CD4-positive, alpha-beta T cell treated with Interleukin-4 for 1 hour (primary cell): ENCODE results near the gene PRKG2.

ENCODE experiments used
- DNase-seq, 2 donors: peaks; one replicate each; pipeline ENCODE4 v3.0.0-alpha.2; 2020 to 2022

The PRKG2 gene

DNA sequence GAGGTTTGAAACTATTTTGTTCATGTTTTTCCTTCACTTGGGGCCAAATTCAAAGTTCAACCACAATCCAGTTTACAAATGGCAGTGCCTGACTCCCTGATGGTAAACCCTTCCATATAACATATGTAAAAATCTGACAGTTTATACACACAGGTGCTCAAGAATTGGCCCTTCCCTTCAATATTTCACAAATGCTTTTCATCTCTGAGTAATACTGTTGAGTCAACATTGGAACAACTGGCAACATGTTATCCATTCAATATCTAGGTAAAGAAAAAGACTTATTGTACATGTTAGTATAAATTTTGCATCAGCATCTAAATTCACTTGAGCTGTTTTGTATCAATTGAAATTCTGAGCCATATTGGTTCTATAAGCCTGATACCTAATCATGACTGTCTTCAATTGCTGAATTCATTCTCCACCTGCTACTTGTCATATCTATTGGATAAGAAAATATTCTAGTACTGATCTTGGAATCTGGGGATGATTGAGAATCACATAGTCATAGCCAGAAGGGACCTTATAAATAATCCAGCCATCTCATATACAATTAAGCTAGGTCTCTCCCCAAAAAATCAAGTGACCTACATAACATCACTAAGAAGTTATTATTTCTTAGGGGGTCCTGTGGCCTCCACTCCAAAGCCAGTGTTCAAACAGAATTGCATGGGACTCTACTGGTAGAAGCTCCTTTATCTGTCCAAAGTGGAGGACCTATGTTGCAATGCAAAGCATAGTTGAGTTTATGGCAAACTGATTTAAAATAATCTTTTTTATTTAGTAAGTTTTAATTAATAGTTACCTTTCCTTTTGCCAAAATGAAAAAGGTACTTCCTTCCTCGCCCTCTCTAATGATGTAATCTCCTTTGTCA is 61.9 kb downstream of the PRKG2 start:
- DNase-seq, result no peak

GRCh38 chr4:81149976-81150375 is 65.0 kb downstream of the PRKG2 start:
- DNase-seq, result no peak

- no peak for DNase-seq
Measured at GRCh38 chr4:81148576-81148975, 66.4 kb downstream of the PRKG2 start.

GRCh38 chr4:81146466-81146865 is 68.6 kb downstream of the PRKG2 start:
- no peak for DNase-seq

DNA sequence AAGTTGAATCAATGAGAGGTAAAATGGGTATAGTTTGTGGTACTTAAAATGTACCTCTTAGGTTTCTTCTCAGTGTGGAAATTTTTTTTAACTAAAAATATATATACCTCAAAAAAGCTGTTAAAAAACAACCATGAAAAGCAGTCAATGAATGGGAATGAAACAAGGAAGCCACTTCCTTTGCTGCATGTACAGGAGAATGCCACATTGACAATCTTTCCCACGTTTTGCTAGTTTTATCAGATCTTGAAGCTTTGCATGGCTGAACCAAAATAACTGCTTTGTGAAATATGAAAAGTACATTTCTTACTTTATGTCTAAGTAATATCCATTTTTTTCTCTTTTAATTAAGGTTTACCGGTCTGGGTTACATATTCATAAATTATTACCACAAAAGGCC is 71.8 kb downstream of the PRKG2 start:
- DNase-seq, result no peak

GRCh38 chr4:81142744-81143143 is 72.3 kb downstream of the PRKG2 start:
- DNase-seq, result no peak

DNA sequence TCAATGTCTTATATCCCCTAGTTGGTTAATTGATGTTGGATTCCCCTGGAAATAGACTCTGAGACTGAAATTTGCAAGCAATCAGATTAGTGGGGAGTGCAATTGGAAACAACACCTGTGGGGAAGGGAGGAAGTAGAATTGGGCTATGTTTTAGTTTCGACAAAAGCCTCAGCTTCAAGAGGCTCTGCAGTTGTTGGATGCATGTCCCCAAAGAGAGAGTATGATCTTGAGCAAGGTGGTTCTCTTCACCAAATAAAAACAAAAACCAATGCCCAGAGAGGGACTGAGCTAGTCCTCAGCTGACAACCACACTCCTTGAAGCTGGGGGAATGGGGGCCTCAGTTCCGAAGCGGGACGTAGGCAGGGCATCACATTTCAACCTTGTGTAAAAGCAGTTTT is 77.1 kb downstream of the PRKG2 start:
- DNase-seq, result no peak

DNA sequence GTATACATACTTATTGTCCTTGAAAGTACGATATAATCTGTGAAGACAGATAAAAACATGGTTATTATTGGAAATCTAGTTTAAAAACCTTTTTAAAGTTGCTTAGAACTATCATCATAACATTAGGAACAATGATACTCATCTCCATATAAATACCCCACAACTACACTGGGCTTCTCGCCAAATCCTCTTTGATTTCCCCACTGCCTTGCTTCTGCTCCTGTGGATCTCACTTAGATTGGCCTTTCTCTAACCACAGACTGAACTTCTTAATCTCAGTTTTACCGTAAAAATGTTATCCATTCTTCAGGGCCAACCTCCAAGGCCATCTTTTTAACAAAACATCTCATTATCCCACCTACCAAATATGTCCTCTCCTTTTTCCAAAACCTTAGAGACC is 77.6 kb downstream of the PRKG2 start:
- no peak for DNase-seq

GRCh38 chr4:81136161-81136905 is 78.7 kb downstream of the PRKG2 start:
- DNase-seq, result no peak

- no peak for DNase-seq
Measured at GRCh38 chr4:81135501-81135900, 79.5 kb downstream of the PRKG2 start.

DNA sequence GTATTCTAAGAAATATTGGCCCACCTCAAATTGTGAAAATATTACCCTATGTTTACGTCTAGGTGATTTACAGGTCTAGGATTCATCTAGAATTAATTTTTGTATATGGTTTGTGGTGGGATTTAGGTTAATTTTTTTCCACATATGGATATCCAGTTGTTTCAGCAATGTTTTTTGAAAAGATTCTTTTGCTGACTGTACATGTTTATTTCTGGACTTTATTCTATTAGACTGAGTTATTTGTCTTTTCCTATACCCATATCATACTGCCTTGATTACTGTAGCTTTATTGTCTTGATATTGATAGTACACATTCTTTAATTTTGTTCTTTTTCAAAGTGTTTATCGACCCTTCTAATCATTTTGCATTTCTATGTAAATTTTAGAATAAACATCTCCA is 83.5 kb downstream of the PRKG2 start:
- no peak for DNase-seq

DNA sequence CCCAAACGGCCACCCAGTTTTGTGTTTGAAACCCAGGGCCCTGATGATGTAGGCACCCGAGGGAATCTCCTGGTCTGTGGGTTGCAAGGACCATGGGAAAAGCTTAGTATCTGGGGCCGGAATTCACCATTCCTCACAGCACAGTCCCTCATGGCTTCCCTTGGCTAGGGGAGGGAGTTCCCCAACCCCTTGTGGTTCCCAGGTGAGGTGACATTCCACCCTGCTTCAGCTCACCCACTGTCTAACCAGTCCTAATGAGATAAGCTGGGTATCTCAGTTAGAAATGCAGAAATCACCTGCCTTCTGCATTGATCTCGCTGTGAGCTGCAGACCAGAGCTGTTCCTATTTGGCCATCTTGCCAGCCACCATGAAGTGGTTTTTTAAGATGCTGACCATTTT is 84.0 kb downstream of the PRKG2 start:
- no peak for DNase-seq

GRCh38 chr4:81130569-81130968 is 84.5 kb downstream of the PRKG2 start:
- DNase-seq, result no peak

DNA sequence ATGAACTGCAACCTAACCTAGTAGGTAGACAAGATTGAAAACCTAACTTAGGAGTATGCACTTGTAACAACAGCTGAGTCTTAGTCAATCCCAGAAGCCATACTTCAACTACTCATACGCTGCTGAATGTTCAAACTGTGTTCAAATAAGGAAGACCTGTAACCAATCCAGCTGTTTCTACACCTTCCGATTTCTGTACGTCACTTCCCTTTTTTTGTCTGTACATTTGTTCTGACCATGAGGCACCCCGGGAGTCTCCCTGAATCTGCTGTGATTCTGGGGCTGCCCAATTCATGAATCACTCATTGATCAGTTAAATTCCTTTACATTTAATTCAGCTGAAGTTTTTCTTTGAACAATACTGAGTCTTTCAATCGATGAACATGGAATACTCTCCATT is 95.0 kb downstream of the PRKG2 start:
- no peak for DNase-seq

DNA sequence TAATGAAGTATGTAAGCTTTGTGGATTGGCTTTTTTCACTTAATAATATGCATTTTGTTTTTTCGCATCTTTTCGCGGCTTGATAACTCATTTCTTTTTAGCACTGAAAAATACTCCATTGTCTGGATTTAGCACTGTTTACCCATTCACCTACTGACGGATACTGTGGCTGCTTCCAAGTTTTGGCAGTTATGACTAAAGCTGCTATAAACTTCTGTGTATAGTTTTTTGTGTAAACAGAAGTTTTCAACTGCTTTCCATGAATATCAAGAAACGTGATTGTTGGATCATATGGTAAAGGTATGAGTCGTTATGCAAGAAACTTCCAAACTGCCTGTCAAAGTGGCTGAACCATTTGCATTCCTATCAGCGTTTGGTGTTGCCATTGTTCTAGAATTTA is 96.9 kb downstream of the PRKG2 start:
- no peak for DNase-seq

- no peak for DNase-seq
Measured at GRCh38 chr4:81116566-81116965, 98.5 kb downstream of the PRKG2 start.

- no peak for DNase-seq
Measured at GRCh38 chr4:81113024-81113423, 102.0 kb downstream of the PRKG2 start.

GRCh38 chr4:81109356-81109755 is 105.7 kb downstream of the PRKG2 start:
- no peak for DNase-seq

GRCh38 chr4:81106150-81106549 is 108.9 kb downstream of the PRKG2 start:
- DNase-seq, result no peak

DNA sequence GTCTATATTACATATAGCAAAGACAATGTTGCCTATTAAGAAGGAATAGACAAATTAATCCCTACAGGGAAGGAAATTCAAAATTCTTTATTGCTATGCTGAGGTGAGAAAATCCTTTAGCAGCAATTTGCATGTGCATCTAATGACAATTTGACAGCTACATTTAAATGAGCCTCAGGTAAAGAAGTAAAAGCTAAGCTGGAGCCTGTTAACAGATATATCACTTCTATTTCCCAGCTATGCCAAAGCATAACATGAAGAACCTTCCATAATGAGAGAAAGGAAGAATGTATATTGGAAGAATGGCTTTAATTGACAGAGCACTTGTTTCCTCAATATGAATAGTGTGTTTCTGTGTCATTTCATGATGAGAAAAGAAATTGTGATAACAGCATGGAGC is 112.9 kb downstream of the PRKG2 start:
- DNase-seq, result no peak

GRCh38 chr4:81096566-81096965 is 118.5 kb downstream of the PRKG2 start:
- no peak for DNase-seq

GRCh38 chr4:81095389-81095788 is 119.6 kb downstream of the PRKG2 start:
- no peak for DNase-seq

DNA sequence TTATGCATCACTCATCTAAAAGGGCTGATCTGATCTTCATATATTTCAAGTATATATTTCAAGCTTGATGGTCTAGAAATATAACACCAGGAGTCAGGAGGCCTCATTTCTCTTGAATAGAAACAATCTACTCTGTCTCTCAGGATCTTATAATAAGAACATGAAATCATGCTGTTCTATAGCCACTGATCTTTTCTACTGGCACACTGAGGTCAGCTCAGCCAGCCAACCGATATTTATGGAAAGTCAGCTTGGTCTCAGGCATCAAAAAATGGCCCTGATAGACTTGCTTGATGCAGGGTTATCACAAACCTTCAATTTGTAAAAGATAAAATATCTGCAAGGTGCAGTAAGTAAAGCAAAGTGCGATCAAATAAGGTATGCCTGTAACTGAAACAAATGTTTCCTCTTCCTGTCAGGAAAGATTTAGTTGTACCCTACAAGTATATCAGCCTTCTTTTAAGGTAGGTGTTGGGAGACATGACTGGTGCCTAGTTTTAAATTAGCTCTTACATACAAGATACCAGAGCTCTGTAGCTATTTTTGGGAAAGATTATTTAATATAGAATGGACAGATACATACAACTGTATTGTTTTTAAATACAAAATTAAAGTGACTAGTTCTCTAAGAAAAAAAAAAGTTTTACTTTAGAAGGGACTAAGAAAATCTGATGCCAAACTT is 121.2 kb downstream of the PRKG2 start:
- DNase-seq, result no peak

GRCh38 chr4:81085979-81086378 is 129.0 kb downstream of the PRKG2 start:
- DNase-seq, result no peak
